Activated CD4-positive, alpha-beta T cell treated with anti-CD3 and anti-CD28 coated beads, Interleukin-2, amount 10 ng/mL, durations not matched to agents 7 days and 5 days (primary cell): ENCODE measurements around the gene DOCK4. TPM values are rescaled to one million over a fixed set of nuclear protein-coding genes. Genes with fewer than 3 reads are reported as not detected.

Experiments used
- CTCF ChIA-PET: fragments of 350-600 bp; sonication (Branson Sonifier 250); formaldehyde crosslinking; loops from one replicate; lab custom pipeline; 2021; ENCODE audit warnings: antibody characterized with exemption; lab: Charles Lee
- POLR2A ChIA-PET: fragments of 350-600 bp; sonication (Branson Sonifier 250); formaldehyde crosslinking; loops from one replicate; lab custom pipeline; 2021; ENCODE audit warnings: antibody characterized with exemption; lab: Charles Lee
- DNase-seq: peaks from one replicate; pipeline ENCODE4 v3.0.0-alpha.2; 2020
- H3K27ac Mint-ChIP-seq: one replicate; pipeline ENCODE4 v1.8.0; 2021; ENCODE audit warnings: mild to moderate bottlenecking, moderate library complexity, mixed read lengths
- H3K27me3 Mint-ChIP-seq: one replicate; pipeline ENCODE4 v1.8.0; 2021; ENCODE audit warnings: mixed read lengths
- H3K36me3 Mint-ChIP-seq: one replicate; pipeline ENCODE4 v1.8.0; 2021; ENCODE audit warnings: low read depth, mixed read lengths
- H3K4me1 Mint-ChIP-seq: one replicate; pipeline ENCODE4 v1.8.0; 2021; ENCODE audit warnings: mixed read lengths
- H3K4me3 Mint-ChIP-seq: one replicate; pipeline ENCODE4 v1.8.0; 2021; ENCODE audit warnings: mild to moderate bottlenecking, moderate library complexity, mixed read lengths
- H3K9me3 Mint-ChIP-seq: one replicate; pipeline ENCODE4 v1.8.0; 2021; ENCODE audit warnings: mixed read lengths
- total RNA-seq, 2 experiments: library from RNA; stranded (reverse); gene quantifications; one replicate each; pipeline ENCODE4 v1.2.3, GENCODE V29; 2021

Gene DOCK4
- total RNA-seq, 2 experiments from 2014 or later, result 0.12 to 0.25 TPM

DNA sequence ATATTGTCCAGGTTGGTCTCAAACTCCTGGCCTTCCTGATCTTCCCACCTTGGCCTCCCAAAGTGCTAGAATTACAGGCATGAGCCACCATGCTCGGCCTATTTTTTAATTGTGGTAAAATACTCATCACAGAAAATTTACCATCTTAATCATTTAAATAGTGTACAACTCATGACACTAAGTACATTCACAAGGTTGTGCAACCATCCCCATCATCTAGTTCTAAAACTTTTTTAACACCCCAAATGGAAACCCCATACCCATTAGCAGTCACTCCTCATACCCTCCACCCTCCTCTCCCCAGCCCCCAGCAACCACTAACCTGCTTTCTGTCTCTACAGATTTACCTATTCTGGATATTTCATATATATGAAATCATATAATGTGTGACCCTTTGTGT is 90.3 kb downstream of the DOCK4 start:
- ChIA-PET POLR2A (no interaction called here), CTCF (no interaction called here)
- H3K9me3 Mint-ChIP-seq, result no peaks in the 10 kb centered on the region

DNA sequence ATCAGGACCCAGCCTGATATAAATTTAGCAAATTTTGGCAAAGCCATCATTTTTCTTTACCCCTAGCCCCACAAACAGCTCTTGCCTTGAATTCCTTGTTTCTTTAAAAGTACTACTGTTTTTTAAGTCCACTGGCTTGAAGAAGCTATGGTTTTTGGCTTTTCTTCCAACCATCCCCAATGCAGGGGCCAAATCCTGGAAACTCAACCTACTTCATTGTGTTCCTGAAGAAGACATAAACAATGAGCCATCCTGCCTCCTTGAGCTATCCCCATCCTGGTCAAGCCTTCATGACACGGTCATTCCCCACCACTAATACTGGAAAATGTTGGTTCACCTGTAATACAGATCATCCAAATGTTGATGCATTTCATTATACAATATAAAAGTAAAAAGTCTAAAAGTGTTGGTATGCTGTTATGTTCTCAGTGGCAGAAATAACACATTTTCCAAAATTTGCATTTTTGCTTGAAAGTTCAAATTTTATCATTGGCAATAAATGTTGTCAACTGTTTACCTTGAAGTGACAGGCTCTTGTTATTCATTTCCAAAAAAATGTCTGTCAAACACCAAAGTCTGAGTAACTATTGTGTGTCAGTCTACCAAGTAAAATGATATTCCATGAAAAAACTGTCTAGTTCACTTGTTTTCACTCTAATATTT is 92.2 kb downstream of the DOCK4 start:
- Mint-ChIP-seq H3K27me3 (no peaks in the 10 kb centered on the region), H3K4me3 (no peak overlapping the region), H3K36me3 (no peaks in the 10 kb centered on the region), H3K9me3 (no peaks in the 10 kb centered on the region), H3K4me1 (no peaks in the 10 kb centered on the region), H3K27ac (no peak overlapping the region)
- ChIA-PET POLR2A (no interaction called here), CTCF (no interaction called here)
- DNase-seq, result no peak

More for the DNA sequence above, 90.3 kb downstream of the DOCK4 start:
- Mint-ChIP-seq H3K4me3 (no peak overlapping the region), H3K27ac (no peak overlapping the region), H3K4me1 (no peaks in the 10 kb centered on the region), H3K27me3 (no peaks in the 10 kb centered on the region), H3K36me3 (no peaks in the 10 kb centered on the region)
- DNase-seq, result no peak

DNA sequence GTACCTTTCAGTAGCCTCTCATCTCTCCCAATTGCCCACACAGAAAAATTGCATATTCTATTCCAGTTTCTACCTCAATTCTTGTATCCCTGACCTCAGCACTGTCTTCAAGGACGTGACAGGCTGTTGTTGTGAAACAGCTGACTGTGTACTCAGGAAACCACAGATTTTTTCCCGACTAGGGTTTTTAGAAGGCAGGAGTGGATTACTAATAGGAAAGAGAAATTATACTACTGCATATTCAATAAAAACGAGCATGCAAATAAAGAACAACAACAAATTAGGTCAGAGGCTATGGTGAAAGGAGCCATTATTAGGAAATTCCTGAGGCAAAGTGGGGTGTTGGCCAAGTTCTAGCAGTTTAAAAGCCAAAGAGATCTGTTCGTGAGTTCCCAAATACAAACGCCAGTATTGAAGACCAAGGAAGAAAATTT is 93.4 kb downstream of the DOCK4 start:
- H3K4me1 Mint-ChIP-seq, result no peaks in the 10 kb centered on the region
- H3K36me3 Mint-ChIP-seq, result no peaks in the 10 kb centered on the region
- no peak overlapping the region for H3K27ac Mint-ChIP-seq
- POLR2A ChIA-PET, result no interaction called here
- DNase-seq, result no peak
- H3K27me3 Mint-ChIP-seq, result no peaks in the 10 kb centered on the region
- H3K9me3 Mint-ChIP-seq, result no peaks in the 10 kb centered on the region
- H3K4me3 Mint-ChIP-seq, result no peak overlapping the region
- CTCF ChIA-PET, result no interaction called here

DNA sequence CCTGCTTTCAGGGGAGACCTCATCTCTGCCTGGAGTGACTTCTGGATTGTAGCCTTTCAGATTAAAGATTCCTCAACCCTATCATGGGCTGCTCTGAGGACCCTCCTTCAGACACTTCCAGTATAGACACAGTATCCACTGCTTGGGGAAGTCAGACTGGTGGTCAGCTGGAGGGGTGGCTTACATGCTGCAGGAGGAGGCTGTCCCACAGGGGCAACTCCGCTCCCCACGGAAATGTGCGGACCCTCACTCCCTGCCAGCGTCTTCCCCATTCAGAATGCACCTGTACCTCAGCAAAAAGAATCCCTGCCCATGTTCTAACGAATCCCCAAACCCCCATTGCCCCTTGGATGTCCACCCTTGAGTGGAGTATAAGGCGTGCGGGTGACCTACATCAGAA is 95.5 kb downstream of the DOCK4 start:
- no peaks in the 10 kb centered on the region for H3K27me3 Mint-ChIP-seq

DNA sequence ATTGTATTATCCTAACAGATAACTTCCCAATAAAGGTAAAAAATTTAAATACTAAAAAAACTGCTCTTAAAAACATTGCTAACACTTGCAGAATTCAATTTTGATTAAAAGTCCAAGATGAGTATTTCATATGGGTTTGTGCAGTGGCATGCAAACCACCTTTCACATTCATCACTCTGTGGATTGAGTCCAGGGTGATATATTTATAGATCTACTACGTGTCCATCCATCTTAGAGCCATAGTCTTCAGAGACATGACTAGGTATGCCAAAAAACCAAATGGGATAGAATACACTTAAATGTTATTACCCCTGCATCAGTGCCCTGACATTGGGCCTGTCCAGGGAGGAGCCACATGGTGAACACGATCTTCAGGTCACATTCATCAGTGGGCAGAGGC is 96.0 kb downstream of the DOCK4 start:
- ChIA-PET POLR2A (no interaction called here), CTCF (no interaction called here)
- Mint-ChIP-seq H3K36me3 (no peaks in the 10 kb centered on the region), H3K4me1 (no peaks in the 10 kb centered on the region), H3K4me3 (no peak overlapping the region), H3K27ac (no peak overlapping the region), H3K9me3 (no peaks in the 10 kb centered on the region), H3K27me3 (no peaks in the 10 kb centered on the region)
- no peak for DNase-seq

More for the DNA sequence above, 95.5 kb downstream of the DOCK4 start:
- H3K36me3 Mint-ChIP-seq, result no peaks in the 10 kb centered on the region
- no peak overlapping the region for H3K27ac Mint-ChIP-seq
- no peaks in the 10 kb centered on the region for H3K4me1 Mint-ChIP-seq
- CTCF ChIA-PET, result no interaction called here
- POLR2A ChIA-PET, result no interaction called here
- DNase-seq, result no peak
- no peaks in the 10 kb centered on the region for H3K9me3 Mint-ChIP-seq
- no peak overlapping the region for H3K4me3 Mint-ChIP-seq

DNA sequence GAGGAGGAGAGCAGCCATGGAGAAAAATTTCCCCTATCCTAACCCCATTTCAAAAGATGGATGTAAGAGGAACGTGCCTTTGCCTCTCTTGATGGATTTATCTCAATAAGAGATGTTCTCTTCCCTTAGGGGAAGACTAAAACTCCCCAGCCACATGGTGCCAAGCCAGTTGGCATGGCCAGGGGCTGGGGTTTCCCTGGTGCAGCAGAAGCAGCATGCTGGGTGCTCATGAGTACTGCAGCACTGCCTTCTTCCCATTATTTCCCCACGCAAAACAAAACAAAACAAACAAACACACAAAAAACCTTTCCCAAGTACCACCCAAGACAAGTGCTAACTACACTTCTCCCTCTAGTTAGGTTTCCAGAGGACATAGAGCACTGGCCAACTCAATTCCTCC is 97.2 kb downstream of the DOCK4 start:
- DNase-seq, result no peak
- H3K4me3 Mint-ChIP-seq, result no peak overlapping the region
- no peaks in the 10 kb centered on the region for H3K27me3 Mint-ChIP-seq
- no peaks in the 10 kb centered on the region for H3K4me1 Mint-ChIP-seq
- no peaks in the 10 kb centered on the region for H3K36me3 Mint-ChIP-seq
- H3K27ac Mint-ChIP-seq, result no peak overlapping the region
- H3K9me3 Mint-ChIP-seq, result no peaks in the 10 kb centered on the region
- ChIA-PET CTCF (interaction anchor here (0.7 kb wide), 1 partner anchor 1092 kb away, joined by 3 read pairs; no protein-coding TSS in a partner anchor), POLR2A (no interaction called here)

DNA sequence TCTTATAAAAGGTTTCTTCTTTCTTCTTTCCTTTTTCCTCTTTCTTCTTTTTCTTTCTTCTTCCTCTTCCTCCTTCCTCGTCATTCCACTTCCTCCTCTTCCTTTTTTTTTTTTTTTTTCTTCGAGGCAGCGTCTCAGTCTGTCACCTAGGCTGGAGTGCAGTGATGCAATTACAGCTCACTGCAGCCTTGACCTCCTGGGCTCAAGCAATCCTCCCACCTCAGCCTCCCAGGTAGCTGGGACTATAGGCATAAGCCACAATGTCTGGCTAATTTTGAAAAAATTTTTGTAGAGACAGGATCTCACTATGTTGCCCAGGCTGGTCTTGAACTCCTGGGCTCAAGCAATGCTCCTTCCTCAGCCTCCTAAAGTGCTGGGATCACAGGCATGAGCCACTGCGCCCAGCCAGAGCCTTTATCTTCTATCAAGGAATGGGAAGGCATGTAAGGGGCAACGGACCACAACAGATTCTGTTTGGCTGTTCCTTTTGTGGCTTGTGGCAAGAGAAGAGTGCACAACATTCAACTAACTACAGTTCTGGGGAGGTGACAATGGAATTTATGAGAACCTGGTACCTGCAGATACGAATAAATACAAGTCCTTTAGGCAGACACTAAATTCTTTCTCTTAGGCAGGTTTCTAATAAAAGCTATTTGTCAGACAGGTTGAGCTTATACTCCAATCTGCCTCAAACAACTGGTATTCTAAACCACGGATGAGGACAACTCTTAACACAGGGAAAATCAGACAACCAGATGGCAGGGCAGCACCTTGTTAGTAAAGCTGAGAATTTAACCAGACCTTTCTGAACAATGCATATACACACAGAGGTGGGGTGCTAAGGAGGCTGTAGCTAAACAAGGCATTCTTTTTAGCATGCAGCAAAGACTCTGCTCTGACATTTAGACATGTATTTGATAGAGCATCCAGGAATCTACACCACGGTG is 100.3 kb downstream of the DOCK4 start:
- no peaks in the 10 kb centered on the region for H3K9me3 Mint-ChIP-seq
- no peaks in the 10 kb centered on the region for H3K27me3 Mint-ChIP-seq
- H3K4me1 Mint-ChIP-seq, result no peaks in the 10 kb centered on the region
- H3K4me3 Mint-ChIP-seq, result no peak overlapping the region
- H3K27ac Mint-ChIP-seq, result no peak overlapping the region
- CTCF ChIA-PET, result interaction anchor here (0.6 kb wide), 1 partner anchor 36 kb away, joined by 3 read pairs; no protein-coding TSS in a partner anchor
- no peaks in the 10 kb centered on the region for H3K36me3 Mint-ChIP-seq
- POLR2A ChIA-PET, result no interaction called here
- no peak for DNase-seq

DNA sequence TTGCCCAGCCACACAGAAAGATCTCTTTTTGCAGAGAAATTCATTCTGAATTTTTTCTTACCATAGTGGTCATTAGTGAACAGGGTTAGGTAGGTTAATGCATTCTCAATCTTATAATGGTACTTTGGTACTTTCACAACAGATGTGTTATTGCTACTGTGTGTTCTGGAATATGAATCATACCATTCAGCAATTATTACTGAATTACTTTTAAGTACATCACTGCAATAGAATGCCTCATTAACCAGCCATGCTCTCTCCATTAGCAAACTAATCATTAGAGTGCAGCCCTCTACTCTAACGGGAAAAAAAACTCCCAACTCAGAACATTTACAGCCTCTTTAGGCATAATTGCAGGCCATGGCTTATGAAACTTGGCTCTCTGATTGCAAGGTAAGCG is 102.1 kb downstream of the DOCK4 start:
- Mint-ChIP-seq H3K9me3 (no peaks in the 10 kb centered on the region), H3K4me1 (no peaks in the 10 kb centered on the region)
- POLR2A ChIA-PET, result no interaction called here

DNA sequence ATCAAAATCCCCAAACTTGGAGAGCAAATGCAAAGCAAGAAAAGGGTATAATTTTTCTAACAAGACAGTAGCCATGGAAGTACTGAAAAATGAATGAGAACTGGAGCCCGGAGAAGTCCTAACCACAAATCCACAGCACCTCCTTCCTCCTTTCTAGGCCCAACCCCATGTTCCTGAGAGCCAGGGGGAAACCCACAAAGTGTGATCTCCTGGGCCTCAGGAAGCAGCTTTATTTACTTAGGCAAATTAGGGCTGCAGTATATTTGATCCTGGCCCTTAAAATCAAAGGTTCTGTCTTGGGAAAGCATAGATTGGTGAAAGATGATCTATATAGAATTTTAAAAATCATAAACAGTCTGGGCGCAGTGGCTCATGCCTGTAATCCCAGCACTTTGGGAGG is 103.0 kb downstream of the DOCK4 start:
- ChIA-PET POLR2A (no interaction called here), CTCF (no interaction called here)

More for the DNA sequence above, 102.1 kb downstream of the DOCK4 start:
- Mint-ChIP-seq H3K27ac (no peak overlapping the region), H3K27me3 (no peaks in the 10 kb centered on the region), H3K4me3 (no peak overlapping the region), H3K36me3 (no peaks in the 10 kb centered on the region)
- CTCF ChIA-PET, result no interaction called here
- no peak for DNase-seq

DNA sequence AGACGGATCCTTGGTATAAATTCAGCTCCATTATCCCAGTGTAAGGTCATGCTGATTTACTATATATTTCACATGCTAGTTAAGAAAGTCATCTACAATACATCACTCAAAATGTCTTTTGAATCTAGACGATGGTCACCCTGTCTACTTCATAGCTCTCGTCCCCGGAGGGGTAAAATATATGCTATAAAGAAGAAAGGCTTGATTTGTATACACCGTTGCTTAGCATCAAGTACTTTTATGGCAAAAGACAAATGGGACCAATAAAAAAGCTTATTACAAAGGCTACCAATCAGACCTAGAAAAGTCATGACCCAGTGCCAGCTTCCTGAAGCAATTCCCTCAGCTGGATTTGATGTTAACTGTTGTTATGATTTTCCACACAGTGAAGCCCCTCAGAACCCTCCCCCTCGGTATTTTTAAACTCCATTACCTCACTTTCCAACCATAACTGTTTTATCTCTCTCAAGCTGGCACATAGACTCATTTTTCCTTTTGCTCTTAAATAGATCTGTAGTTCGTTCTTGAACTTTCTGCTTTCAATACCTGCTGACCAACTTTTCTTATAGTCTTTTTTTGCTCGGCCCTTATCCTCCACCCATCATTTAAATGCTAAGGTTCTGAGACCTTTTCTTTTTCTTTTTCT is 104.9 kb downstream of the DOCK4 start:
- DNase-seq, result no peak
- Mint-ChIP-seq H3K9me3 (no peaks in the 10 kb centered on the region), H3K27ac (no peak overlapping the region), H3K4me1 (no peaks in the 10 kb centered on the region), H3K36me3 (no peaks in the 10 kb centered on the region), H3K27me3 (no peaks in the 10 kb centered on the region), H3K4me3 (no peak overlapping the region)
- ChIA-PET CTCF (no interaction called here), POLR2A (no interaction called here)

More for the DNA sequence above, 103.0 kb downstream of the DOCK4 start:
- DNase-seq, result no peak
- Mint-ChIP-seq H3K4me3 (no peak overlapping the region), H3K4me1 (no peaks in the 10 kb centered on the region), H3K27ac (no peak overlapping the region), H3K9me3 (no peaks in the 10 kb centered on the region), H3K27me3 (no peaks in the 10 kb centered on the region), H3K36me3 (no peaks in the 10 kb centered on the region)

DNA sequence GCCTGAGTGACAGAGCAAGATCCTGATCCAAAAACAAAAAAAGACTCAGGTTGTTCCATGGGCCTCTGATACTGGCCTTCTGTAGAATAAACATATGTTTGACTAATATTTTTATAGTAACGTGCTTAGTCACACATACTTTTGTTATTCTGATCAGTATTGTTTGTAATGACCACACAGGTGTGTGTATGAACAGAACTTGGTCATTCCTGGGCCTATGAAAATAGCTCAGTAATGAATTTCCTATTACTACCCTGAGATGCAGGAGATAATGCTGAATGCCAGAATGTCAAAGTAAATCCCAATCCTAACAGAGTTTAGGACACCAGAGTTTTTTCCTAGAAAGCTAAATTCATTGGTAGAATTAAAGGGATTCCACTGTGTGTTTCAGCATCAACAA is 108.7 kb downstream of the DOCK4 start:
- ChIA-PET POLR2A (no interaction called here), CTCF (no interaction called here)
- Mint-ChIP-seq H3K27ac (no peak overlapping the region), H3K4me1 (no peaks in the 10 kb centered on the region), H3K27me3 (no peaks in the 10 kb centered on the region), H3K4me3 (no peak overlapping the region), H3K9me3 (no peaks in the 10 kb centered on the region), H3K36me3 (no peaks in the 10 kb centered on the region)
- no peak for DNase-seq

DNA sequence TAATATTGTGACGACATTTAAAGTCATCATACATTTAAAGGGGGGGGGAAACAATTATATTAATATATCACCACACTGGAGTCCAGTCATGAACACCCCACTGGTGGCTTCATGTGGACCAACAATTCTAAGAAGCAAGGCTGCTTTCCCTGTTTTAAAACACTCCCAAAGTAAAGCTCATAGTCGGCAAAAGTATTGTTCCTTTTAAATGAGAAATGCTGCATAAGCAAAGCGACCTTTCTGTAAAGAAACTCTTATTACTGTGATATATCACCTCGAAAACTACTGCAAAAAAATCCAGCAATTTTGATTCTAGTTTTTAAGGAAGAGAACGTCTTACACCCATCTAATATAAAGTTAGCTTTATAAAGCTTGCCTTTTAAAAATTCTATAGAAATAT is 112.8 kb downstream of the DOCK4 start:
- no peak for DNase-seq
- Mint-ChIP-seq H3K36me3 (no peaks in the 10 kb centered on the region), H3K4me1 (no peaks in the 10 kb centered on the region), H3K27ac (no peak overlapping the region), H3K27me3 (peaks cover 5% of the 10 kb centered on the region), H3K4me3 (no peak overlapping the region), H3K9me3 (no peaks in the 10 kb centered on the region)
- POLR2A ChIA-PET, result interaction anchor here (0.7 kb wide), 1 partner anchor 114 kb away, joined by 9 read pairs; no protein-coding TSS in a partner anchor
- CTCF ChIA-PET, result interaction anchor here (0.6 kb wide), 2 partner anchors 196 to 229 kb away, joined by 3 read pairs; no protein-coding TSS in a partner anchor
